NOMO-1 (cell line): ENCODE results near the gene SLC17A4.
A peak's percentile ranks its signal among the peaks of the same experiment; 100 is the strongest.

ENCODE experiments used
- DNase-seq, 2 experiments: peaks; one replicate each; lab custom pipeline; 2025; ENCODE audit not compliant: unreplicated experiment in 2 of 2; lab: John Stamatoyannopoulos, UW

Gene SLC17A4

GRCh38 chr6:25754535-25754934, at the start of gene SLC17A4:
Gene SLC17A4, plus strand, starts transcription at chr6:25754742. Its CDS starts 7,221 bp downstream, at chr6:25761963.
- DNase-seq: no peak

GRCh38 chr6:25706314-25707014, 48.1 kb upstream of the SLC17A4 start:
- DNase-seq: no peak

- DNase-seq: no peak
Measured at GRCh38 chr6:25709761-25710160, 44.8 kb upstream of the SLC17A4 start.

GRCh38 chr6:25710287-25710686, 44.3 kb upstream of the SLC17A4 start:
- no peak for DNase-seq

- DNase-seq: no peak
Measured at GRCh38 chr6:25713824-25714223, 40.7 kb upstream of the SLC17A4 start.

- peak in 1 of 2 experiments; percentile 24 for DNase-seq
Measured at GRCh38 chr6:25714765-25715164, 39.8 kb upstream of the SLC17A4 start.

- DNase-seq: no peak
Measured at GRCh38 chr6:25715794-25716193, 38.7 kb upstream of the SLC17A4 start.

GRCh38 chr6:25717866-25718740, 36.4 kb upstream of the SLC17A4 start:
- DNase-seq: peak; percentile 2 to 24

- DNase-seq: no peak
Measured at GRCh38 chr6:25726122-25726911, 28.2 kb upstream of the SLC17A4 start.

- DNase-seq: no peak
Measured at GRCh38 chr6:25727028-25727427, 27.5 kb upstream of the SLC17A4 start.

GRCh38 chr6:25730907-25731306, 23.6 kb upstream of the SLC17A4 start:
- no peak for DNase-seq

GRCh38 chr6:25731721-25732120, 22.8 kb upstream of the SLC17A4 start:
- DNase-seq: no peak

GRCh38 chr6:25732468-25733198, 21.9 kb upstream of the SLC17A4 start:
- DNase-seq: no peak

- no peak for DNase-seq
Measured at GRCh38 chr6:25735261-25735660, 19.3 kb upstream of the SLC17A4 start.

- no peak for DNase-seq
Measured at GRCh38 chr6:25743868-25744267, 10.7 kb upstream of the SLC17A4 start.

- DNase-seq: no peak
Measured at GRCh38 chr6:25745836-25746235, 8.7 kb upstream of the SLC17A4 start.

- DNase-seq: no peak
Measured at GRCh38 chr6:25746968-25747367, 7.6 kb upstream of the SLC17A4 start.

GRCh38 chr6:25747477-25747876, 7.1 kb upstream of the SLC17A4 start:
- no peak for DNase-seq

- DNase-seq: no peak
Measured at GRCh38 chr6:25748049-25748448, 6.5 kb upstream of the SLC17A4 start.
